ENCODE measurements around the gene EBF3.

EBF3 gene

DNA sequence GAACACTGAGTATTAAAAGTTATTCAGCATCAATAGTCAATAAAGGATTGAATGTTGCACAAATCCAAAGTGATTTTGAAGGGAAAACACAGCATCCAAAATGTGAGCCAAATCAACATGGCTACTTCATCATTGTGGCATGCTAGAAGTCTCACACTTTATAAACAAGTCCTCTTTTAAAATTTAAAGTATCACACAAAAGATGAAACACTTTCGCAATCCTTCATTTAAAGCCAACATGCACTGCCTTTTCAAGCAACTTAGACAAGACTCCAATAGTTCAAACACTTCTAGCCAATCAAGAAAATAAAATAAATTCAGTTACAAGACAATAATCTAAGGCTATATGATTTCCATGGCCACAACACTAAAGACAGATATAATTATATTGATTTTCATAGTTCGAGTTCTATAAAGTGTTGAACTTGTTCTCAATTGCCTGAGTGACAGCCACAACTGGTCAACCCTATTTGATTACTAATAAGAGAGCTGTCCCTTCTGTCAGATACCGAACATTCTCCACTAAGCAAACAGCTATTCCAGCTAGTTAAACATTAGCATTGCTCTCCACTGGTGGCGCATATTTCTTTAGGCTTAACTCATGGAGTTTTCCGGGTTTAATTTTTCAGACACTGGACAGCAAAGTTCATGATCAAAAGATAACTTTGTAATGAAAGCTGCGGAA is 8.3 kb downstream of the EBF3 start:
- Mint-ChIP-seq H3K4me1 (peaks cover 7% of the 10 kb centered on the region), H3K4me3 (no peak overlapping the region), H3K36me3 (no peaks in the 10 kb centered on the region), H3K9me3 (no peaks in the 10 kb centered on the region), H3K27ac (no peak overlapping the region)
- DNase-seq (ENCODE audit: low spot score in 2 of 2) (no peak), ATAC-seq (no peak)

DNA sequence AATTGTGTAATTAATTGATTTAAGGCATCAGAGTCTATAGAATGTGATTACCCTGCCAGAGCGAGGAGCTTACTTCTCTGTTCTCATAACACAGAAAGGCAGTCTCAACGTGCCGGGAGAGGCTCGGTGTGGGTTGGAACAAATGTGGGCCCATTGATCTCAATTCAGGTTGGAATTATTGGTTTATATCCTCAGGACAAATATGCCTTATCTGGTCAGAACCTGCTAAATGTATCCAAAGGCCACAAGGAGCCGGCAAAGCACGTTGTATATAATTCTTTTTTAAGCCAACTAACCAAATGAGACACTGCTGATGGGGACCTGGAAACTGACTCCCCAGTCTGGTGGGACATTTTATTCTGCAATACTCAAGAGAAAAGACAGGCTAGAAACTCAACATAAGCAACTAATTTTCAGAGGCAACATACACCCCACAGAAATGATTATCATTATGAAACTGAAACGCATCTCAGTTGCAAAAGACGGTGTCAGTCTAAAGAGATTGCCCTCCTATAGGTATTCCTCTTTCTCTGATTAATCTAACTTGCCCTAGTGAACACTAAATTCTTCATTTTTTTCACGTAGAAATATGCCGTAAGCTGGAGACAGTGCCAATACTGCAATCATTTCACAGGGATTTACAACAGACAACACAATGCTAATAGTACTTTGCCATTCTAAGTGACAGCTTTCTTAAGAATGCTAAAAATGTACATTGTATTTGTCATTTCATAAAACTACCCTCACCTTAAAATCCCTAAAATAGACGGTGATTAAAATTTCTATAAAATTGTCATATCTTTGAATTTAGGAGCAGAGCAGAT is 9.4 kb downstream of the EBF3 start:
- no peaks in the 10 kb centered on the region for H3K4me1 Mint-ChIP-seq
- no peaks in the 10 kb centered on the region for H3K9me3 Mint-ChIP-seq
- no peaks in the 10 kb centered on the region for H3K36me3 Mint-ChIP-seq
- DNase-seq (ENCODE audit: low spot score in 2 of 2) (no peak), ATAC-seq (no peak)
- no peak overlapping the region for H3K4me3 Mint-ChIP-seq
- no peak overlapping the region for H3K27ac Mint-ChIP-seq

GRCh38 chr10:129953119-129954051 is 10.7 kb downstream of the EBF3 start:
- ATAC-seq: no peak
- Mint-ChIP-seq H3K4me3 (no peak overlapping the region), H3K27ac (no peak overlapping the region), H3K9me3 (no peaks in the 10 kb centered on the region), H3K4me1 (no peaks in the 10 kb centered on the region), H3K36me3 (no peaks in the 10 kb centered on the region)
- no peak for DNase-seq (ENCODE audit: low spot score in 2 of 2)

DNA sequence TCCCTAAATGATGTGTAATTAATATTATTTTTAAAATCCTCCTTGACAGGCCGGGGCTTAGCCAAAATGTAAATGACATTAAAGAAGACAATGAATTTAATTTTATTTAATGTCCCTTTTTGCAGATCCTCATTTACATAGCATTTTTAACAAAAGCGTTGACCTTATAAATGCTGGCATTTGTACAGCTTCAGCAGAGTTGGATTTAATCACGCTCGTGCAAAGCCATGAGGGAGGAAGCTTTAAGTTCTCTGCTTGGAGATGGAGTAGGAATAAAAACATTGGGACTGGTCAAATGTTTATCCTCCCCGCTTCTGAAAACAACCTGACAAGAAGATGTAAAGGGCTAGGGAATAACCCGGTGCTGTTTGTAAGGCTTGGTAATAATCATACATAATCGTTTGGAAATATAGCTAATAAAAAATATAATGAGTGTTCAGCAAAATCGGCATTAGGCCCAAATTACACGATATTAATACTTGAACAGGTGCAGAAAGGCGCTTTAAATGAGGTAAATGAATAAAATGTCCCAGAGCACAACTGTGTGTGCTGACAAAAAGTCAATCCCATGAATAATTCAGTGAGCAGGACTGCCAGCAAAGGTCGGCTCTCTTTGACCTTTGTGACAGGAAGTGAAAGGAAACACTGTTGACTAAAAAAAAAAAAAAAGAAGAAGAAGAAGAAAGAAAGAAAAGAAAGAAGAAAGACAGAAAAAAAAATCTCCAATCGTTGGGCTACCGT is 11.5 kb downstream of the EBF3 start:
- Mint-ChIP-seq H3K4me1 (no peaks in the 10 kb centered on the region), H3K36me3 (no peaks in the 10 kb centered on the region), H3K4me3 (no peak overlapping the region), H3K9me3 (no peaks in the 10 kb centered on the region), H3K27ac (no peak overlapping the region)
- ATAC-seq (no peak), DNase-seq (ENCODE audit: low spot score in 2 of 2) (no peak)

DNA sequence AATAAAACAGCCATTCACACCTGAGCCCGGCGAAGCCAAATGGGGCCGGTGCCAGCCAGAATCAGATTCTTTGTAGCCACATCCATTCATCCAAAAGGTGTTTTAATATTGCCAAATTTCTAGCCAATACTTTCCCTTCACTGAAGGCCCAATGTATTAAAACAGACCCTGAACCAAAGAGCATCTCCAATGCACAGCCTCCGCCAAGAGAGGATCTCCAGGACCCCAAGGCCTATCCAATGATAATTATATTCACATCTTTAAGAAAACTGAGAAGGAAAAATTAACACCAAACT is 12.2 kb downstream of the EBF3 start:
- ATAC-seq (no peak), DNase-seq (ENCODE audit: low spot score in 2 of 2) (no peak)
- Mint-ChIP-seq H3K27ac (no peak overlapping the region), H3K36me3 (no peaks in the 10 kb centered on the region), H3K4me1 (no peaks in the 10 kb centered on the region), H3K9me3 (no peaks in the 10 kb centered on the region), H3K4me3 (no peak overlapping the region)

- no peak for ATAC-seq
- Mint-ChIP-seq H3K4me1 (no peaks in the 10 kb centered on the region), H3K36me3 (no peaks in the 10 kb centered on the region), H3K27ac (no peak overlapping the region), H3K9me3 (no peaks in the 10 kb centered on the region), H3K4me3 (no peak overlapping the region)
- DNase-seq (ENCODE audit: low spot score in 2 of 2): no peak
Observed at GRCh38 chr10:129951101-129951969, 12.7 kb downstream of the EBF3 start.

DNA sequence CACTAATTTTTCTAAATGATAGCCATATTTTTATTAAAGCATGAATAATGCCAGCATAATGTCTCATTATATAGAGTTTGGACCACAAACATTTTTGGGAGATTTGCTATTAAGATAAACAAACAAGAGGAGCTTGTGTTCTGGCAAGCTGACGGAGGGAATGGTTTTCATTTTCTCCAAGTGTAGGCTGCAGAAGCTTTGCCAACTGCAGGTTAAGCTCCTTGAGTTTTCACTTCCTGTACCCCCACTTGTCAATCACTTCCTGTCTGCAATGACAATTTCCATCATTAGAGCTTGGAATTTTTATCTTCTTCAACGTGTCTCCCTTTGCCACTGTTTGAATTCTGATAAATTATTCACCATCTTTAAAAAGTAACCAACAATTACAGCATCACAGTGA is 13.4 kb downstream of the EBF3 start:
- no peaks in the 10 kb centered on the region for H3K36me3 Mint-ChIP-seq
- ATAC-seq (no peak), DNase-seq (ENCODE audit: low spot score in 2 of 2) (no peak)
- no peak overlapping the region for H3K4me3 Mint-ChIP-seq
- H3K9me3 Mint-ChIP-seq: no peaks in the 10 kb centered on the region
- H3K4me1 Mint-ChIP-seq: no peaks in the 10 kb centered on the region
- no peak overlapping the region for H3K27ac Mint-ChIP-seq

GRCh38 chr10:129949891-129950291 is 14.2 kb downstream of the EBF3 start:
- ATAC-seq (no peak), DNase-seq (ENCODE audit: low spot score in 2 of 2) (no peak)
- Mint-ChIP-seq H3K4me3 (no peak overlapping the region), H3K4me1 (no peaks in the 10 kb centered on the region), H3K27ac (no peak overlapping the region), H3K36me3 (no peaks in the 10 kb centered on the region), H3K9me3 (no peaks in the 10 kb centered on the region)

DNA sequence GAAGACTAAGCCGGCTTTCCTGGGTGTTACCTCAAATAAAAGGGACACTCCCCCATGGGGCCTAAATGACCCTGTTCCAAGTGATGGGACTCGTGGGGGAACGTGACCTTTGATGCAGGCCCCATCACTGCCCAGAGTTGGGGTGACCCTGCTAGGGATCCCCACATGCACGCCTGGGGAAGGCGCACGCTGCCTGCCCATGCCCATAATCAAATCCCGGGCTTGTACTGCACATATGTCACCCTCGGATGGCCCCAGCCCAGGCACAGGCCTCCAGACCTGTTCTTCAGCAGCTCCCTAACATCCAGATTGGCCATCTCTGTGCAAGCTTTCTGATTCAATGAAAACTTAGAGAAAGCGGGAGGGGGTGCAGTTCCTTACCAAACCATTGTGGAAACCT is 14.7 kb downstream of the EBF3 start:
- Mint-ChIP-seq H3K27ac (no peak overlapping the region), H3K4me3 (no peak overlapping the region), H3K36me3 (no peaks in the 10 kb centered on the region), H3K9me3 (no peaks in the 10 kb centered on the region), H3K4me1 (no peaks in the 10 kb centered on the region)
- DNase-seq (ENCODE audit: low spot score in 2 of 2) (no peak), ATAC-seq (no peak)

DNA sequence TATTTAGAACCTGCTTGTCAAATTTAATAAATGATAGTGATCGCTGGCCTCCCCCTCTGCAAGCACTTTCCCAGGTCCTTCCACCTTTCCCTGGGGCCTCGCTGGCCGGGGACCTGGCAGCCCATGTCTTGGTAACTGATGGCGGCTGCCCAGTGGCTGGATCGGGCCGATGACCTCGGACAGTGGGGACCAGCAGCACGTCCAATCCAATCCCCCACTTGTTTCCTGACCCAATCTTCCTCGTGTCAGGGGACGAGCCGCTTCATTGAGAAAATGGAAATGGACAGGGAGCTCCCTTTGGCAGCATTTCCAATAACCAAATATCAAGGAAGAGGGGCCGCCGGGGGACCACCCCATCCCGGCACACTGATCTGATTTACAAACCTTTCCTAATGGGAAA is 17.2 kb downstream of the EBF3 start:
- DNase-seq (ENCODE audit: low spot score in 2 of 2) (no peak), ATAC-seq (no peak)
- no peaks in the 10 kb centered on the region for H3K36me3 Mint-ChIP-seq
- H3K4me3 Mint-ChIP-seq: no peak overlapping the region
- no peaks in the 10 kb centered on the region for H3K9me3 Mint-ChIP-seq
- H3K27ac Mint-ChIP-seq: no peak overlapping the region
- H3K4me1 Mint-ChIP-seq: no peaks in the 10 kb centered on the region

DNA sequence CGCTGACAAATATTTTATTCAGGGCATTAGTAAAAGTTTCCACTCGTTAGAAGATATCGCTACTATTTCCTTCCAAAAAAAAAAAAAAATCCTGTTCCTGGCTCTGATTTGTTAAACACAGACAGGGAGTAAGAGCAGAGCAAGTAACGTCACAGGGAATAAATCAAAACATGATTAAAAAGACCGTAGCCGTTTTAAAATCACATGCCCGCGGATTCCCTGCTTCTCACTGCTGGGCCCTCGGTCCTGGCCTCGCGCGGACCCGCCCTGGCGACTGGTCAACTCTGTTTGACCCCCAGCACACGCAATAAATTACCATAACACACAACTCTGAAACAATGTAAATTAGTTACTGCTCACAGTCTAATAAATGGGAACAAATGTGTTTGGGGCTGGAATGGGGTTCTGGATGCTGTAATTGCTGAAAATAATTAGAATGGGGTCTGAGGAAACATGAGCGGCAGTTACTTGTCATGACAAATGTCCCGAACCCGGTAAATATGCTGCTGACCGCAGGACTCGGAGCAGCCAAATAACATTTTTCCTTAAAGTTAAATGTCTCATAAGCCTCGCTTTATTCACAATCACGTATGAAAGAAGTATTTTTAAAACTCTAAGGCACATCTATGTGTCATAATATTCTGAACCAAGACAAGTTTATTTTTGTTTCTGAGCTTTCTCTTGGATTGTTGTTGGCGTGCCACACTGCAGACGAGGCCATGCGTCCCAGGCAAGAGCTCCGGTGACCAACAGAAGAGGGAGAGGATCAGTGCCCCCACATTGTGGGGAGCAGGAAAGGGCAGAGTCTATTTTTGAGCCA is 17.9 kb downstream of the EBF3 start:
- no peak overlapping the region for H3K27ac Mint-ChIP-seq
- no peak for ATAC-seq
- no peaks in the 10 kb centered on the region for H3K9me3 Mint-ChIP-seq
- H3K4me3 Mint-ChIP-seq: no peak overlapping the region
- no peaks in the 10 kb centered on the region for H3K36me3 Mint-ChIP-seq
- DNase-seq (ENCODE audit: low spot score in 2 of 2): no peak
- H3K4me1 Mint-ChIP-seq: no peaks in the 10 kb centered on the region

DNA sequence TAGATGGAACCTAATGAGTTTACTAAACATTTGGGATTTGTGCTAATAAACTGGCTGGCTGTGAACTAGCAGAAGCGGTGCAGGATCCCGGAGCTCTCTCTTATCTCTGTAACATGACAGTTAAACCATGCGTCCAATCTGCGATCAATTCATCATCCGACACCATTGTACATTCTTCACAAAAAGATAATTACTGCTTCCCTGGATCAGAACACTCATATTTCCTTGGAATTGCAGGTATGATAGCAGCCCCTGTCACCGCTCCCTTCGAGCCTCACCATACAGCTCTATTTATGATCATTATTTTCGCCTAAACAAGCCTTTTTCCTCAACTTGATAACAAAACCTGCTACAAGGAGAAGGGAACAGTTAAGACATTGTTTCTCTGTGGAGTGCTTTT is 18.5 kb downstream of the EBF3 start:
- Mint-ChIP-seq H3K36me3 (no peaks in the 10 kb centered on the region), H3K9me3 (no peaks in the 10 kb centered on the region), H3K4me3 (no peak overlapping the region), H3K27ac (no peak overlapping the region), H3K4me1 (no peaks in the 10 kb centered on the region)
- ATAC-seq (no peak), DNase-seq (ENCODE audit: low spot score in 2 of 2) (no peak)

GRCh38 chr10:129945064-129945463 is 19.0 kb downstream of the EBF3 start:
- no peak overlapping the region for H3K27ac Mint-ChIP-seq
- H3K4me1 Mint-ChIP-seq: no peaks in the 10 kb centered on the region
- H3K36me3 Mint-ChIP-seq: no peaks in the 10 kb centered on the region
- no peaks in the 10 kb centered on the region for H3K9me3 Mint-ChIP-seq
- ATAC-seq: no peak
- no peak overlapping the region for H3K4me3 Mint-ChIP-seq
- DNase-seq (ENCODE audit: low spot score in 2 of 2): no peak

GRCh38 chr10:129944456-129944855 is 19.6 kb downstream of the EBF3 start:
- ATAC-seq: no peak
- H3K4me1 Mint-ChIP-seq: no peaks in the 10 kb centered on the region
- no peak overlapping the region for H3K4me3 Mint-ChIP-seq
- no peak overlapping the region for H3K27ac Mint-ChIP-seq
- no peak for DNase-seq (ENCODE audit: low spot score in 2 of 2)
- H3K36me3 Mint-ChIP-seq: no peaks in the 10 kb centered on the region
- no peaks in the 10 kb centered on the region for H3K9me3 Mint-ChIP-seq

Measured in stimulated activated effector memory CD8-positive, alpha-beta T cell treated with anti-CD3 and anti-CD28 coated beads, Interleukin-12 subunit alpha, Interleukin-12 subunit beta, amount 100 ng/mL, for 72 hours (primary cell).